ENCODE results near the gene SPEG.

Gene SPEG

GRCh38 chr2:219426068-219426443 is 8.6 kb upstream of the SPEG start:
- no peak for DNase-seq

- no peak for DNase-seq
Observed at GRCh38 chr2:219426534-219427136, 8.0 kb upstream of the SPEG start.

- no peak for DNase-seq
Observed at GRCh38 chr2:219428469-219428868, 6.2 kb upstream of the SPEG start.

- DNase-seq: no peak
Observed at GRCh38 chr2:219429958-219430606, 4.6 kb upstream of the SPEG start.

GRCh38 chr2:219430633-219431615 is 3.7 kb upstream of the SPEG start:
- DNase-seq: no peak

- no peak for DNase-seq
Observed at GRCh38 chr2:219433666-219434467, 776 bp upstream of the SPEG start.

GRCh38 chr2:219434468-219434717 is 250 bp upstream of the SPEG start:
- no peak for DNase-seq

GRCh38 chr2:219435701-219436100 is 1.1 kb downstream of the SPEG start:
- no peak for DNase-seq

- no peak for DNase-seq
Observed at GRCh38 chr2:219436491-219436890, 1.8 kb downstream of the SPEG start.

- DNase-seq: no peak
Observed at GRCh38 chr2:219437141-219437540, 2.5 kb downstream of the SPEG start.

GRCh38 chr2:219437690-219438206 is 3.1 kb downstream of the SPEG start:
- no peak for DNase-seq

GRCh38 chr2:219438453-219438852 is 3.8 kb downstream of the SPEG start:
- no peak for DNase-seq

- no peak for DNase-seq
Observed at GRCh38 chr2:219439506-219439905, 4.9 kb downstream of the SPEG start.

GRCh38 chr2:219440388-219441256 is 6.0 kb downstream of the SPEG start:
- no peak for DNase-seq

GRCh38 chr2:219441451-219442255 is 7.0 kb downstream of the SPEG start:
- peak; percentile 50 for DNase-seq

GRCh38 chr2:219442256-219443015 is 7.8 kb downstream of the SPEG start:
- DNase-seq: no peak

- DNase-seq: no peak
Observed at GRCh38 chr2:219443016-219443696, 8.5 kb downstream of the SPEG start.

GRCh38 chr2:219443697-219444023 is 9.0 kb downstream of the SPEG start:
- DNase-seq: no peak

GRCh38 chr2:219444566-219445091 is 10.0 kb downstream of the SPEG start:
- DNase-seq: no peak

GRCh38 chr2:219445220-219445640 is 10.6 kb downstream of the SPEG start:
- DNase-seq: no peak

Measured in NCI-H1105 (cell line).